HEK293 (cell line): ENCODE results near the gene SELENOO.

Experiments used
- FEZF1 ChIP-seq: fragments of 450-650 bp; formaldehyde crosslinking; IDR thresholded peaks from 2 replicates; pipeline ENCODE4 v1.5.1; 2016; ENCODE audit warnings: missing biosample characterization, missing genetic modification characterization
- GLIS1 ChIP-seq: fragments of 450-650 bp; formaldehyde crosslinking; IDR thresholded peaks from 2 replicates; pipeline ENCODE4 v1.5.1; 2016; ENCODE audit warnings: missing biosample characterization, missing genetic modification characterization
- HOXA7 ChIP-seq: sonication (generic); formaldehyde crosslinking; IDR thresholded peaks from 2 replicates; pipeline ENCODE4 v1.8.1; 2022; ENCODE audit warnings: missing genetic modification reagents, borderline replicate concordance
- KLF10 ChIP-seq: fragments of 450-650 bp; IDR thresholded peaks from 2 replicates; pipeline ENCODE4 v1.5.1; 2018; ENCODE audit warnings: missing biosample characterization, mild to moderate bottlenecking, missing genetic modification characterization
- OSR2 ChIP-seq: fragments of 450-650 bp; formaldehyde crosslinking; IDR thresholded peaks from 2 replicates; pipeline ENCODE4 v1.5.1; 2016; ENCODE audit warnings: missing biosample characterization, missing genetic modification characterization
- PRDM4 ChIP-seq: fragments of 450-650 bp; formaldehyde crosslinking; IDR thresholded peaks from 2 replicates; pipeline ENCODE4 v1.5.1; 2017; ENCODE audit warnings: missing biosample characterization, missing genetic modification characterization
- RBAK ChIP-seq: fragments of 450-650 bp; formaldehyde crosslinking; IDR thresholded peaks from 2 replicates; pipeline ENCODE4 v1.5.1; 2016; ENCODE audit warnings: missing biosample characterization, missing genetic modification characterization
- REPIN1 ChIP-seq: fragments of 450-650 bp; formaldehyde crosslinking; IDR thresholded peaks from 2 replicates; pipeline ENCODE4 v1.5.1; 2017; ENCODE audit warnings: missing biosample characterization, missing genetic modification characterization, low read depth
- ZBTB17 ChIP-seq: fragments of 450-650 bp; formaldehyde crosslinking; IDR thresholded peaks from 2 replicates; pipeline ENCODE4 v1.5.1; 2016; ENCODE audit warnings: missing biosample characterization, missing genetic modification characterization
- ZBTB49 ChIP-seq: fragments of 450-650 bp; formaldehyde crosslinking; IDR thresholded peaks from 2 replicates; pipeline ENCODE4 v1.5.1; 2016; ENCODE audit warnings: missing biosample characterization, missing genetic modification characterization, low read depth
- ZEB2 ChIP-seq: fragments of 450-650 bp; formaldehyde crosslinking; IDR thresholded peaks from 2 replicates; pipeline ENCODE4 v1.5.1; 2016; ENCODE audit warnings: missing biosample characterization, missing genetic modification characterization
- ZNF16 ChIP-seq: fragments of 450-650 bp; formaldehyde crosslinking; IDR thresholded peaks from 2 replicates; pipeline ENCODE4 v1.5.1; 2016; ENCODE audit warnings: low read depth, missing biosample characterization, missing genetic modification characterization
- ZNF174 ChIP-seq: fragments of 450-650 bp; formaldehyde crosslinking; IDR thresholded peaks from 2 replicates; pipeline ENCODE4 v1.5.0; 2017; ENCODE audit warnings: missing biosample characterization, mild to moderate bottlenecking, missing genetic modification characterization
- ZNF19 ChIP-seq: fragments of 450-650 bp; formaldehyde crosslinking; IDR thresholded peaks from 2 replicates; pipeline ENCODE4; 2016; ENCODE audit warnings: missing biosample characterization, missing genetic modification characterization, low read depth
- ZNF2 ChIP-seq: fragments of 450-650 bp; formaldehyde crosslinking; IDR thresholded peaks from 2 replicates; pipeline ENCODE4 v1.5.1; 2016; ENCODE audit warnings: missing biosample characterization, missing genetic modification characterization
- ZNF26 ChIP-seq: fragments of 450-650 bp; formaldehyde crosslinking; IDR thresholded peaks from 2 replicates; pipeline ENCODE4 v1.5.1; 2016; ENCODE audit warnings: missing biosample characterization, missing genetic modification characterization
- ZNF266 ChIP-seq: fragments of 450-650 bp; formaldehyde crosslinking; IDR thresholded peaks from 2 replicates; pipeline ENCODE4 v1.5.1; 2016; ENCODE audit warnings: missing biosample characterization, missing genetic modification characterization, low read depth
- ZNF311 ChIP-seq: fragments of 450-650 bp; formaldehyde crosslinking; IDR thresholded peaks from 2 replicates; pipeline ENCODE4 v1.5.1; 2017; ENCODE audit warnings: missing biosample characterization, missing genetic modification characterization, borderline replicate concordance
- ZNF350 ChIP-seq: fragments of 450-650 bp; formaldehyde crosslinking; IDR thresholded peaks from 2 replicates; pipeline ENCODE4 v1.5.0; 2017; ENCODE audit warnings: missing biosample characterization, mild to moderate bottlenecking, missing genetic modification characterization
- ZNF521 ChIP-seq: fragments of 450-650 bp; formaldehyde crosslinking; IDR thresholded peaks from 2 replicates; pipeline ENCODE4 v1.5.1; 2017; ENCODE audit warnings: missing biosample characterization, mild to moderate bottlenecking, missing genetic modification characterization
- ZNF654 ChIP-seq: fragments of 450-650 bp; formaldehyde crosslinking; IDR thresholded peaks from 2 replicates; pipeline ENCODE4 v1.5.1; 2016; ENCODE audit warnings: low read depth, missing biosample characterization, missing genetic modification characterization
- ZNF785 ChIP-seq: fragments of 450-650 bp; formaldehyde crosslinking; IDR thresholded peaks from 2 replicates; pipeline ENCODE4 v1.5.1; 2016; ENCODE audit warnings: missing biosample characterization, missing genetic modification characterization
- ZNF792 ChIP-seq: fragments of 450-650 bp; formaldehyde crosslinking; IDR thresholded peaks from 2 replicates; pipeline ENCODE4 v1.5.1; 2016; ENCODE audit warnings: missing biosample characterization, missing genetic modification characterization
- ZSCAN16 ChIP-seq: fragments of 450-650 bp; formaldehyde crosslinking; IDR thresholded peaks from 2 replicates; pipeline ENCODE4 v1.5.1; 2016; ENCODE audit warnings: missing biosample characterization, missing genetic modification characterization
- ZSCAN18 ChIP-seq: fragments of 450-650 bp; formaldehyde crosslinking; IDR thresholded peaks from 2 replicates; pipeline ENCODE4 v1.5.1; 2016; ENCODE audit warnings: missing biosample characterization, missing genetic modification characterization
- TF ChIP-seq, protein P1 (sequence below): fragments of 450-650 bp; formaldehyde crosslinking; IDR thresholded peaks from 2 replicates; pipeline ENCODE4 v1.5.1; 2016; ENCODE audit warnings: missing biosample characterization, missing genetic modification characterization
- TF ChIP-seq, protein P2 (sequence below): fragments of 450-650 bp; formaldehyde crosslinking; IDR thresholded peaks from 2 replicates; pipeline ENCODE4; 2016; ENCODE audit warnings: missing biosample characterization, missing genetic modification characterization
- TF ChIP-seq, protein P3 (sequence below): fragments of 450-650 bp; IDR thresholded peaks from 2 replicates; pipeline ENCODE4 v1.5.1; 2018; ENCODE audit warnings: missing biosample characterization, mild to moderate bottlenecking, missing genetic modification characterization

The SELENOO gene

DNA sequence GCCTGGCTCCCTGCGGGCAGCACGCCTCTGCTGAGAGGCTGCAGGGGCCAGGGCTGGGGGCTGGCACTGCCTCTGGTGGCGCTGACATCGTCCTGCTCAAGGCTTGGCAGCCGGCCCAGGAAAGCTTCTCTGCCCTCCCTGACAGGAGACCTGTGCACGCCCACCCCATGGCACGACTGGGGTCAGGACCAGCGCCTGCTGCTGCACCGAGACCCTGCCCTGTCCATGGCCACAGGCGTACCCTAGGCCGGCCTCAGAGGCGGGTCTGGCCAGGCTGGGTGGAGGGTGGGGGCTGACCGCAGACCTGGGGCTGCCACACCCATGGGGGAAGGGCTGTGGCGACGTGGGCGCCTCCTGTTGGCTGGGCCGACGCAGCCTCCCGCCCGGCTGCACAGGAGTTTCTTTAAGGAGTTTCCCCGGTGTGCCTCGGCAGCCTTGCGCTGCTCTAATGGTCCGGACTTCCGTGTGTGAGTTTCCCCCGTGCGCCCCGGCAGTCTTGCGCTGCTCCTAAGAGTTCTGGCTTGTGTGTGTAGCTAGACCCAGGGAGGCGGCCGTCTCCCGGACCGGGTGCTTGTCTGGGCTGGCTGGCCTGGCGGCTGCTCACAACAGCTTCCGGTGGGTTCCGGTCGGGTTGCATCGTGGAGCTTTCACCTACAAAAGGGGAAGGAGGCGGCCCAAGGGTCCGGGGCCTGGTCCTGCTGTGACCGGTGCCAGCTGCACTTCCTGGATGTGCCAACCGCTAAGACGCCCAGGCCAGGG, 10.4 kb upstream of the SELENOO start (continued):
- TF ChIP-seq ZNF174 (tag by site-specific recombination) = no peak
- TF ChIP-seq ZSCAN18 = no peak
- TF ChIP-seq ZNF311 (tag by site-specific recombination) = no peak
- TF ChIP-seq ZNF16 (tag by site-specific recombination) = no peak
- TF ChIP-seq REPIN1 (tag by site-specific recombination) = no peak
- no peak for TF ChIP-seq HOXA7 (CRISPR knock-in tag)
- TF ChIP-seq, protein P1, sequence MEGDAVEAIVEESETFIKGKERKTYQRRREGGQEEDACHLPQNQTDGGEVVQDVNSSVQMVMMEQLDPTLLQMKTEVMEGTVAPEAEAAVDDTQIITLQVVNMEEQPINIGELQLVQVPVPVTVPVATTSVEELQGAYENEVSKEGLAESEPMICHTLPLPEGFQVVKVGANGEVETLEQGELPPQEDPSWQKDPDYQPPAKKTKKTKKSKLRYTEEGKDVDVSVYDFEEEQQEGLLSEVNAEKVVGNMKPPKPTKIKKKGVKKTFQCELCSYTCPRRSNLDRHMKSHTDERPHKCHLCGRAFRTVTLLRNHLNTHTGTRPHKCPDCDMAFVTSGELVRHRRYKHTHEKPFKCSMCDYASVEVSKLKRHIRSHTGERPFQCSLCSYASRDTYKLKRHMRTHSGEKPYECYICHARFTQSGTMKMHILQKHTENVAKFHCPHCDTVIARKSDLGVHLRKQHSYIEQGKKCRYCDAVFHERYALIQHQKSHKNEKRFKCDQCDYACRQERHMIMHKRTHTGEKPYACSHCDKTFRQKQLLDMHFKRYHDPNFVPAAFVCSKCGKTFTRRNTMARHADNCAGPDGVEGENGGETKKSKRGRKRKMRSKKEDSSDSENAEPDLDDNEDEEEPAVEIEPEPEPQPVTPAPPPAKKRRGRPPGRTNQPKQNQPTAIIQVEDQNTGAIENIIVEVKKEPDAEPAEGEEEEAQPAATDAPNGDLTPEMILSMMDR = peak; percentile 71
- no peak for TF ChIP-seq ZNF26 (tag by site-specific recombination)
- TF ChIP-seq ZBTB49 (tag by site-specific recombination) = no peak
- no peak for TF ChIP-seq RBAK (tag by site-specific recombination)
- TF ChIP-seq OSR2 (tag by site-specific recombination) = peak; percentile 43; the same call in 1 of the 2 replicates
- no peak for TF ChIP-seq ZNF521
- TF ChIP-seq ZNF19 = no peak
- TF ChIP-seq ZNF266 = no peak
- TF ChIP-seq ZBTB17 = peak; percentile 81
- no peak for TF ChIP-seq ZNF654 (tag by site-specific recombination)
- TF ChIP-seq FEZF1 (tag by site-specific recombination) = no peak
- no peak for TF ChIP-seq ZSCAN16 (tag by site-specific recombination)
- no peak for TF ChIP-seq ZNF785 (tag by site-specific recombination)
- TF ChIP-seq ZNF2 = 0 out of 2 replicates have a peak, but pooled peaks have one; percentile 55
- peak; percentile 90 for TF ChIP-seq GLIS1 (tag by site-specific recombination)
- TF ChIP-seq, protein P2, sequence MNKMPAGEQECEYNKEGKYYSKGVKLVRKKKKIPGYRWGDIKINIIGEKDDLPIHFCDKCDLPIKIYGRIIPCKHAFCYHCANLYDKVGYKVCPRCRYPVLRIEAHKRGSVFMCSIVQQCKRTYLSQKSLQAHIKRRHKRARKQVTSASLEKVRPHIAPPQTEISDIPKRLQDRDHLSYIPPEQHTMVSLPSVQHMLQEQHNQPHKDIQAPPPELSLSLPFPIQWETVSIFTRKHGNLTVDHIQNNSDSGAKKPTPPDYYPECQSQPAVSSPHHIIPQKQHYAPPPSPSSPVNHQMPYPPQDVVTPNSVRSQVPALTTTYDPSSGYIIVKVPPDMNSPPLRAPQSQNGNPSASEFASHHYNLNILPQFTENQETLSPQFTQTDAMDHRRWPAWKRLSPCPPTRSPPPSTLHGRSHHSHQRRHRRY (tag by site-specific recombination) = no peak
- TF ChIP-seq ZEB2 (tag by site-specific recombination) = peak; percentile 68; the same call in 1 of the 2 replicates
- TF ChIP-seq KLF10 (tag by site-specific recombination) = peak; percentile 40
- no peak for TF ChIP-seq PRDM4
- no peak for TF ChIP-seq ZNF350 (tag by site-specific recombination)
- TF ChIP-seq, protein P3, sequence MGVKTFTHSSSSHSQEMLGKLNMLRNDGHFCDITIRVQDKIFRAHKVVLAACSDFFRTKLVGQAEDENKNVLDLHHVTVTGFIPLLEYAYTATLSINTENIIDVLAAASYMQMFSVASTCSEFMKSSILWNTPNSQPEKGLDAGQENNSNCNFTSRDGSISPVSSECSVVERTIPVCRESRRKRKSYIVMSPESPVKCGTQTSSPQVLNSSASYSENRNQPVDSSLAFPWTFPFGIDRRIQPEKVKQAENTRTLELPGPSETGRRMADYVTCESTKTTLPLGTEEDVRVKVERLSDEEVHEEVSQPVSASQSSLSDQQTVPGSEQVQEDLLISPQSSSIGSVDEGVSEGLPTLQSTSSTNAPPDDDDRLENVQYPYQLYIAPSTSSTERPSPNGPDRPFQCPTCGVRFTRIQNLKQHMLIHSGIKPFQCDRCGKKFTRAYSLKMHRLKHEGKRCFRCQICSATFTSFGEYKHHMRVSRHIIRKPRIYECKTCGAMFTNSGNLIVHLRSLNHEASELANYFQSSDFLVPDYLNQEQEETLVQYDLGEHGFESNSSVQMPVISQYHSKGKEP (tag by site-specific recombination) = no peak
- no peak for TF ChIP-seq ZNF792 (tag by site-specific recombination)
